ENCODE measurements around the gene MSMO1.

The MSMO1 gene

GRCh38 chr4:165361810-165362209 lies 34.3 kb downstream of the MSMO1 start:
- DNase-seq: no peak

GRCh38 chr4:165364452-165365080 lies 37.1 kb downstream of the MSMO1 start:
- DNase-seq: no peak

DNA sequence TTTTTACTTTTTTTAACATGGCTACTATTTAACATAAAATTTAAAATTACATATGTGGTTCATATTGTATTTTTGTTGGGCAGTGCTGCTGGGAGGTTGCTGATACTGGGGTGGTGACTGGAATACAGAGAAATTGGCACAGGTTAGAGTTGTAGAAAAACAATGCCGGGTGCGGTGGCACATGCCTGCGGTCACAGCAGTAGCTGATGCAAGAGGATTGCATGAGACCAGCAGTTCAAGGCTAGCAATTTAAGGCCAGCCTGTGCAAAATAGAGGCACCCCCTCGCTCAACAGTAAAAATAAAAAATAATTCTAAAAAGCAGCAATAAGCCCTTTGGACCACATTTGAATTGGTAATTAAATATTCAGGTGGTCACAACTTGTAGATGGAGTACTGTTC lies 39.6 kb downstream of the MSMO1 start:
- DNase-seq: no peak

GRCh38 chr4:165368114-165368513 lies 40.6 kb downstream of the MSMO1 start:
- no peak for DNase-seq

DNA sequence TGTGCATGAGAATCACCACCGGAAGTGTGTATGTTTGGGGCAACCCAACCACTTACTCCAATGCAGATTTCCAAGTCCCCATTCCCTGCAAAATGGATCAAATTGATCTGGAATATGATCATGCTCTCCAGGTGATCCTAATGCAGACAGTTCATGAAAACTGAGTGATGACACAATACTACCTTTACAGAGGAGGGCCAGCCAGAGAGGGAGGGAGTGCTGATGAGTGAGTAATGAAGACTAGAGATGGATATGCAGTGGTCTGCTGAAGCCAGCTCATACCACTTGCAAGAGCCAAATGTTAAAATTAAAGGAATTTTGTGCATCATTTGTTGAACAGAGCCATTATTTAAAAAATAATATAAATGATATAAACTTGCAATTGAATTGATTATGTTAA lies 41.1 kb downstream of the MSMO1 start:
- DNase-seq: no peak

DNA sequence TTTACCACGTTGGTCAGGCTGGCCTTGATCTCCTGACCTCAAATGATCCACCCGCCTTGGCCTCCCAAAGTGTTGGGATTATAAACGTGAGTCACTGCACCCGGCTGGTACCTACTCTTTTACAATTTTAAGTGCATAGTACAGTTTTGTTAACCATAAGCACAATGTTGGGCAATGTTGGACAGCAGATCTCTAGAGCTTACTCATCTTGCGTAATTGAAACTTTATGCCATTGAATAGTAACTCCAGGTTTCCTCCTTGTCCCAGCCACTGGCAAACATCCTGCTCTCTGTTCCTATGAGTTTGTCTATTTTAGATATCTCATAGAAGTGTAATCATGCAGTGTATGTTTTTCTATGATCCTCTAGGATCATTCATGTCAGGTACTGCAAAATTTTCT lies 42.1 kb downstream of the MSMO1 start:
- DNase-seq: no peak

- DNase-seq: no peak
Measured at GRCh38 chr4:165370530-165370929, 43.1 kb downstream of the MSMO1 start.

DNA sequence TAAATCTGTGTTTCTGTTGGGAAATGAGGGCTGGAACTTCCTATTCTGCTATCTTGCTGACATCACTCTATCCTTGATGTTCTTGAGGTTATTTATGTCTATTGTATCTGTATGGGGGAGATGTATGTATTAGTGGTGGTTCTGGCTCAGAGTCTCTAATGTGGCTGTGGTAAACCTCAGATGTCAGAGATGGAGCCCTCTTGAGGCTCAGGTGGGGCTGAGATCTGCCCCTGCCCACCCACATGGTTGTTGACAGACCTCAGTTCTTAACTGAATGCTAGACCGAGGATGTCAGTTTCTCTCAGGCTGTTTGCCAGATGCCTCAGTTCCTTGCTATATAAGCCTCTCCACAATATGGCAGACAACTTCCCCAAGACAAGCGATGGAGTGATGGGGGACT lies 48.0 kb downstream of the MSMO1 start:
- no peak for DNase-seq

DNA sequence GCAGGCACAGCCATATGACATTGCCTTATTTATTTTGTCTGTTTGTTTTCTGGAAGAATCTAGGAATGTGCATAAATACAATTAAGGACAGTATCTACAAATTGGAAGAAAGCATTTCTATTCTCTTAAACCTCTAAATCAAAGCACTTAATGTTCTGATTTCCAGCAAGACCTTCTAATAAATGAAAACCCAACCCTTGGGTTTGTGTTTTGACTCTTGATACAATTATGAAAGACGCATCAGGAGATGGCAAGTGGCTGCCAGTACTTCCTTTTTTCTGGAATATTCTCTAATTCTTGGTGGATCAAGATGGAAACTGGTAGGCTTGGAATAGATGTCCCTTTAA lies 50.9 kb downstream of the MSMO1 start:
- no peak for DNase-seq

DNA sequence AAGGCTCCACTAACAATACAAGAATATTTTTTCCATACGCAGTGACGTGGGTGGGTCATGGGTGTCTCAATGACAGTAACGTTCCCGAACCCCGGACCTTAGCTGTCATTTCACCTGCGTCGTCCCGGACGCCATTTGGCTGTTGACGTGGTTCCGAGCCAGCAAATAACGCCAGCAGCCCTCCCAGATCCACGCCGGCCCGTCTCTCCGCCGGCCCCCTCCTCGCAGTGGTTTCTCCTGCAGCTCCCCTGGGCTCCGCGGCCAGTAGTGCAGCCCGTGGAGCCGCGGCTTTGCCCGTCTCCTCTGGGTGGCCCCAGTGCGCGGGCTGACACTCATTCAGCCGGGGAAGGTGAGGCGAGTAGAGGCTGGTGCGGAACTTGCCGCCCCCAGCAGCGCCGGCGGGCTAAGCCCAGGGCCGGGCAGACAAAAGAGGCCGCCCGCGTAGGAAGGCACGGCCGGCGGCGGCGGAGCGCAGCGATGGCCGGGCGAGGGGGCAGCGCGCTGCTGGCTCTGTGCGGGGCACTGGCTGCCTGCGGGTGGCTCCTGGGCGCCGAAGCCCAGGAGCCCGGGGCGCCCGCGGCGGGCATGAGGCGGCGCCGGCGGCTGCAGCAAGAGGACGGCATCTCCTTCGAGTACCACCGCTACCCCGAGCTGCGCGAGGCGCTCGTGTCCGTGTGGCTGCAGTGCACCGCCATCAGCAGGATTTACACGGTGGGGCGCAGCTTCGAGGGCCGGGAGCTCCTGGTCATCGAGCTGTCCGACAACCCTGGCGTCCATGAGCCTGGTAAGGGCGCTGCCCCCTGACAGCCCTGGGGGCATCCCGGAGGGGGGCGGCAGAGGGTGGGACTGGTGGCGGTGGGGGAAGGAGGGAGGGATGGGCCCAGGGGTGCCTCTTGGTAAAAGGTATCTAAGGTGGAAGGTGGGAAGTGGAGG lies 51.5 kb downstream of the MSMO1 start, which contains the start of gene CPE:
Gene CPE (plus strand): TSS at position 264 of the 933 bp plus-strand sequence. CDS start 214 bp downstream, at position 478.
- peak; percentile 73 for DNase-seq

DNA sequence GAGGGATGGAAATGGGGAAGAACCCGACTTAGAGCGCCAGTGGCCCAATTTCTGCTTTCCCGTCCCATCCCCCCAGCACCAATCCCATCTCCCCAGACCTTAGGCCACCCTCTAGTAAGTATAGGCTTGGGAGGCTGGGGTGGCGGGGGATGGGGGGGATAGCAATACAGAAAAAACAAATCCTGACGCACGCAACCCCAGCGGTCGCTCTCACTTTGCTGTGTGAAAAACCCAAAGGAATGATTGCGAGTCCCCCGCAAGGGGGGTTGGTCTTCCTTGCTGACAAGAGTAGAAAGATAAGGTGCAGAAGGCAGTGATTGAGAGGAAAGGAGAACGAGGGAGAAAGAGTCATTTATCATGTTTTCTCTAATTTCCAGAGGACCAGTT lies 52.2 kb downstream of the MSMO1 start:
- no peak for DNase-seq

DNA sequence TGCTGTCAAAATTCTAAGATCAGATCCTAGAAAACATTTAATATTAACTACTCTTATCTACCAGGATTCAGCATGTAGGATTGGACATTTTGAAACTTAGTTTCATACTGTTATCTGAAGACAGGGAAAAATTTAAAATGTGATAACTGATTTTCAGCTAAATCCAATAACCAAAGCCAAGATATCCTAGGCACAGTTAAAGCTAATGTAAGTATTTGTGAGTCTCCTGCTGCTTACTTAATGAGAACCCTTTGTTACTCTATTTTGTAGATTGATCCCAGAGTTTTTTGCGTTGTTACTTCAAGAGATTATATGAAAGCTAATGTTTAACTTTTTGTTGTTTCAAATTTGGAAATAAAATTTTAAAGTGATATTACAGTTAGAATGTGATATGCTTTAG lies 53.3 kb downstream of the MSMO1 start:
- DNase-seq: no peak

- no peak for DNase-seq
Measured at GRCh38 chr4:165381821-165382373, 54.4 kb downstream of the MSMO1 start.

DNA sequence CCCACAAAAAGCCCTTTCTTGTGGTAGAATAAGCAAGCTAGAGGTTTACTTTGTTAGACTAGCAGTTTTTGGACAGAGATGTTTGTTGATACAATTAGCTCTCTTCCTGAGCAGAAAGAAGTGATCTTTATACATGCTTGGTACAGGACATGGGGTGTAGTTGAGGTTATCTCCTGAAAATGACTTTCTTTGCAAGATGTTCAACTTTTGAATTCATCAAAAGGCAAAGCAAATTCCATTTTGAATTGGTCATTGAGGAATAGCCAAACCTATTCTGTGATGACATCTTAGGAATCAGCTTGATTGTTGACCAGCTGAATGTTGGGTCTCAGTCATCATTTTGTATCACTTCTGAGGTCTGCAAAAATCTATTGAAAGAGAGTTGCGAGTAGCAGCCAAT lies 55.2 kb downstream of the MSMO1 start:
- DNase-seq: no peak

GRCh38 chr4:165383591-165384073 lies 56.2 kb downstream of the MSMO1 start:
- DNase-seq: no peak

GRCh38 chr4:165384186-165384585 lies 56.7 kb downstream of the MSMO1 start:
- no peak for DNase-seq

- DNase-seq: no peak
Measured at GRCh38 chr4:165384598-165384997, 57.1 kb downstream of the MSMO1 start.

GRCh38 chr4:165385126-165385525 lies 57.7 kb downstream of the MSMO1 start:
- no peak for DNase-seq

GRCh38 chr4:165386328-165386727 lies 58.9 kb downstream of the MSMO1 start:
- DNase-seq: no peak

DNA sequence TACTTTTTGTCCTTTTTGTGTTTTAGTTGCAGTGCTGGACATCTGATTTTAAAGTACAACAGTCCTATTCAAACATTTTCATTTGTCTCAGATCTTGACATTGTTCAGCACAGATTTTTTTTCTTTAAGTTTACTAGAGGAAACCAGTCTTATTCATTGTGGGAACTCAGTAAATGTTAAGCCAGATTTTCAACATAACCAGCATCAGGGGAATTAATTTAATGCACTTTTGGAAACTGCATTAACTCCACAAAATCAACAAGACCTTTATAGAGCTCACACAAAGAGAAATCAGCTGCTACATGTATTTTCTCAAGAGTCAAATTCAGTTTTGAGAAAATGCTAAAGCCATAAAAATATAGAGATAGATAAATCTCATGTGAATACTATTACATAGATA lies 61.3 kb downstream of the MSMO1 start:
- DNase-seq: no peak

Measured in T1000 (cell line).